Bronchial epithelial cell (primary cell): ENCODE results near the gene SNX14. TPM values are rescaled to one million over a fixed set of nuclear protein-coding genes. Genes with fewer than 3 reads are reported as not detected.

ENCODE experiments used
- DNase-seq: peaks from one replicate; pipeline ENCODE4 v3.0.0-alpha.2; 2010; ENCODE audit warnings: low read depth
- FAIRE-seq: peaks from 2 replicates; lab custom pipeline; 2011; peaks lifted over from hg19 to GRCh38; lab: Jason Lieb, UNC
- H3K27me3 ChIP-seq: 2 replicates; pipeline ENCODE4 v1.5.1; 2011; ENCODE audit warnings: low read length; ENCODE audit not compliant: control insufficient read depth, insufficient read depth
- H3K36me3 ChIP-seq: 2 replicates; pipeline ENCODE4 v1.5.1; 2011; ENCODE audit warnings: low read length; ENCODE audit not compliant: control insufficient read depth, insufficient read depth
- H3K4me3 ChIP-seq: 2 replicates; pipeline ENCODE4 v1.5.1; 2011; ENCODE audit warnings: mild to moderate bottlenecking, low read depth, low read length, control low read depth
- total RNA-seq: library from RNA; depleted of rRNA; stranded (reverse); fragments of >200 nt; gene quantifications from 2 replicates; pipeline ENCODE4 v1.2.1, GENCODE V29; 2014
- TF ChIP-seq, protein P1 (sequence below): IDR thresholded peaks from 2 replicates; pipeline ENCODE4 v1.5.1; 2011; ENCODE audit warnings: mild to moderate bottlenecking, moderate library complexity, low read length, control low read depth, inconsistent platforms; ENCODE audit not compliant: insufficient read depth, severe bottlenecking

Gene SNX14
- total RNA-seq, 1 donor from 2014 or later: 119 TPM

DNA sequence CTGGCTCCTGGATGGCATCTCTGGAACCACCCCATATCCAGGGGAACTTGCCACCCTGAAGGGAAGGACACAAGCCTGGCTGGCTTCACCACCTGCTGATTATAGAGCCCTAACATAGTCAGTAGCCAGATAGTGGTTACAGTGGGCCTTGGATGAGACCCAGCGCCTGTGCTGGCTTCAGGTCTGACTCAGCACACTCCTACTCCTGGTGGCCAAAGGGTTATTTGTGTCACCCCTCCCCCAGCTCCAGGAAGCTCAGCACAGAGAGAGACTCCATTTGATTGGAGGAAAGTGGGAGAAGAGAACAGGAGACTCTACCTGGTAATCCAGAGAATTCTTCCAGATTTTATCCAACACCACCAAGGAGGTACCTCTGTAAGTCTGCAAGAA lies 12.8 kb downstream of the SNX14 start:
- Histone ChIP-seq H3K27me3 (no peaks in the 10 kb centered on the region), H3K4me3 (no peak overlapping the region), H3K36me3 (peaks cover 1% of the 10 kb centered on the region)
- TF ChIP-seq, protein P1, sequence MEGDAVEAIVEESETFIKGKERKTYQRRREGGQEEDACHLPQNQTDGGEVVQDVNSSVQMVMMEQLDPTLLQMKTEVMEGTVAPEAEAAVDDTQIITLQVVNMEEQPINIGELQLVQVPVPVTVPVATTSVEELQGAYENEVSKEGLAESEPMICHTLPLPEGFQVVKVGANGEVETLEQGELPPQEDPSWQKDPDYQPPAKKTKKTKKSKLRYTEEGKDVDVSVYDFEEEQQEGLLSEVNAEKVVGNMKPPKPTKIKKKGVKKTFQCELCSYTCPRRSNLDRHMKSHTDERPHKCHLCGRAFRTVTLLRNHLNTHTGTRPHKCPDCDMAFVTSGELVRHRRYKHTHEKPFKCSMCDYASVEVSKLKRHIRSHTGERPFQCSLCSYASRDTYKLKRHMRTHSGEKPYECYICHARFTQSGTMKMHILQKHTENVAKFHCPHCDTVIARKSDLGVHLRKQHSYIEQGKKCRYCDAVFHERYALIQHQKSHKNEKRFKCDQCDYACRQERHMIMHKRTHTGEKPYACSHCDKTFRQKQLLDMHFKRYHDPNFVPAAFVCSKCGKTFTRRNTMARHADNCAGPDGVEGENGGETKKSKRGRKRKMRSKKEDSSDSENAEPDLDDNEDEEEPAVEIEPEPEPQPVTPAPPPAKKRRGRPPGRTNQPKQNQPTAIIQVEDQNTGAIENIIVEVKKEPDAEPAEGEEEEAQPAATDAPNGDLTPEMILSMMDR: no peak
- DNase-seq (peak; percentile 40), FAIRE-seq (no peak)

DNA sequence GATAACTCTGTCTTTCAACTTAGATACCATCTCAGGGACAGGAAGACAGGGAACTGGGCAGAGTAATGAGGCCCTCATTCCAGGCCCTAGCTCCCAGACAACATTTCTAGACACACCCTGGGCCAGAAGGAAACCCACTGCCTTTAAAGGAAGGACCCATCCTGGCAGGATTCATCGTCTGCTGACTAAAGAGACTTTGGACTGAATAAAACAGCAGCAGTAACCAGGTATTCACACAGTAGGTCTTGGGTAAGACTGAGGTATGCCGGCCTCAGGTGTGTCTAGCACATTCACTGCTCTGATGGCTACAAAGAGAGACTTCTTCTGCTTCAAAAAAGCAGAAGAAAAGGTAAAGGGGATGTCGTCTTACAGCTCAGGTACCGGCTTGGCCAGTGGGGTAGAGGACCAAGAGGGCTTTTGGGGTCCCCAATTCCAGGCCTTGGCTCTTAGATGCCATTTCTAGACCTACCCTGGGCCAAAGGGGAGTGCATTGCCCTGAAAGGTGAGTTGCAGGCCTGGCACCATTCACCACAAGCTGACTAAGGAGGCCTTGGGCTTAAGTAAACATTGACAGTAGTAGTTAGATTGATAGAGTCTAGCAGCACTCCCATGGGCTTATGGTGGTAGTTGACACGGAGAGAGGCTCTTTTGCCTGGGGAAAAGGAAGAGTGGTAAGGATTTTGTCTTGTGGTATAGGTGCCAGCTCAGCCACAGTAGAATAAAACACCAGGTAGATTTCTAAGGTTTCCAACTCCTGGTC lies 13.4 kb downstream of the SNX14 start:
- DNase-seq: peak; percentile 74
- FAIRE-seq: no peak
- peaks cover 1% of the 10 kb centered on the region for H3K36me3 ChIP-seq
- TF ChIP-seq, protein P1: no peak
- no peak overlapping the region for H3K4me3 ChIP-seq
- no peaks in the 10 kb centered on the region for H3K27me3 ChIP-seq

DNA sequence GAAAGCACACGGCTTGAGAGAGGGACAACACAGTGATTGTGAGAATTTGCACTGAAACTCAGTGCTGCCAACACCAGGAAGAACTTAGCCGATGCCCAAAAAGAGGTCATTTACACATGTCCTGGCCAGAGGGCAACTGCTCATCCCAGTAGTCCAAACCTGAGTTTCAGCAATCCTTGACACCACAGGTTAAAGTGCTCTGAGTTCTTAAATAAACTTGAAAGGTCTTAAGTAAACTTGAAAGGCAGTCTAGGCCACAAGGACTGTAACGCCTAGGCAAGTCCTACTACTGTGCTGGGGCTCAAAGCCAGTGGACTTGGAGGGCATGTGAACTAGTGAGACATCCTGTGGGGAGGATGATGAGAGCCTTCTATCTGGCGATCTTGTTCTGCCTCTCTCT lies 14.1 kb downstream of the SNX14 start:
- DNase-seq: no peak

DNA sequence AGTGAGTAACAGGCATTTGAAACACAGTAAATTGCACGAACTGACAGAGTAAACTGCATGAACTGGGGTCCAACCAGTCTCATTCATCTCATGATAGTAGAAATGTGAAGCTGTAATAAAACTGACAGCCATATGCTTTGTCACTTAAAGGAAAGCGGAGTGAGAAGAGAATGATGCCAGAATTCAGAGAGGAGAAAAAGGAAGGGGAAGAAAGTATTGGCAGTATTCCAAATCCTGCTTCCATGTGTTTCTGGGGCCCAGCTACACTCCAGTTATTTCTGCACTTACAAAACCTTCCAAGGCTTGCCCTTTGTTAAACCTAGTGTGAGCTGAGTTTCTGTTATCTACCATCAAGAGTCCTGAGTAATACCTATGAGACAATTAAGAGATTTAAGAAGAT lies 17.2 kb downstream of the SNX14 start:
- TF ChIP-seq, protein P1: no peak
- peaks cover 1% of the 10 kb centered on the region for H3K36me3 ChIP-seq
- no peaks in the 10 kb centered on the region for H3K27me3 ChIP-seq
- FAIRE-seq: no peak
- DNase-seq: no peak
- no peak overlapping the region for H3K4me3 ChIP-seq

More for the DNA sequence above, 14.1 kb downstream of the SNX14 start:
- H3K36me3 ChIP-seq: peaks cover 1% of the 10 kb centered on the region
- TF ChIP-seq, protein P1: no peak
- no peak for FAIRE-seq
- no peak overlapping the region for H3K4me3 ChIP-seq
- no peaks in the 10 kb centered on the region for H3K27me3 ChIP-seq

DNA sequence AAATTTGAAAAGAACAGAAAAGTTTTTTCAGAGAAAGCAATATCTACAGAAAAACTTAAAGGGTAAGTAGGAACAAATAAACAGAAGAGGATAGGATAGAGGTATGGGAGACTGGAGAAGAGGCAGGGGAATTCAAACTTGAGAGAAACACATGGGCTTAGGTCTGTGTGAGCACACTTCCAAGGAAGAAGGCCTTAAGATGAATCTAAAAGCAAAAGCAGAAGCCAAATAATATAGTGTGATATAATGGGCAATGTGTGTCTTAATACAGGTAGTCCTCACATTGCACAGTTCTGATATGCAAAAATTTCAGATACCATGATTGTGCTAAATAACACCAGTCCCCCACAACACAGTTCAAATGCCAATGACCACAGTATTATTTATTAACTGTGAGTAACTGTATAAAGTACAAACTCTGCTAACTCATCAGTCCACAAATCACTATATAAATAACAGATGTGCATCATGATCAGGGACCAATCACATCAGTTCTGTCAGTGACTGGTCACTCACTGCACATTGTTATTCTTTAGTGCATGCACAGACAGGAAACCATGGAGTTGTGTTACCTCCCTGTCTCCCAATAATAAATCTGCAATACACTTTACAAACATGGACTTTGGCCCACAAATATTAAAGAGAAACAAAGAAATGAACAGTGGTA lies 18.6 kb downstream of the SNX14 start:
- H3K4me3 ChIP-seq: no peak overlapping the region
- peaks cover 3% of the 10 kb centered on the region for H3K36me3 ChIP-seq
- TF ChIP-seq, protein P1: no peak
- FAIRE-seq: no peak
- DNase-seq: peak; percentile 94
- H3K27me3 ChIP-seq: no peaks in the 10 kb centered on the region
